Fibroblast of the conjunctiva (primary cell): Measurements from ENCODE around the gene C1orf52.
A peak's percentile ranks its signal among the peaks of the same experiment; 100 is the strongest.
"Not testable (repeated sequence)": the region's sequence is repeated elsewhere in the genome, so short reads cannot be mapped to it uniquely, and the experiment has no call there.

Source experiments
- DNase-seq: peaks from one replicate; pipeline ENCODE4 v3.0.0-alpha.2; 2010; ENCODE audit warnings: low read depth

Gene C1orf52

GRCh38 chr1:85277802-85278201, 18.3 kb upstream of the C1orf52 start:
- no peak for DNase-seq

DNA sequence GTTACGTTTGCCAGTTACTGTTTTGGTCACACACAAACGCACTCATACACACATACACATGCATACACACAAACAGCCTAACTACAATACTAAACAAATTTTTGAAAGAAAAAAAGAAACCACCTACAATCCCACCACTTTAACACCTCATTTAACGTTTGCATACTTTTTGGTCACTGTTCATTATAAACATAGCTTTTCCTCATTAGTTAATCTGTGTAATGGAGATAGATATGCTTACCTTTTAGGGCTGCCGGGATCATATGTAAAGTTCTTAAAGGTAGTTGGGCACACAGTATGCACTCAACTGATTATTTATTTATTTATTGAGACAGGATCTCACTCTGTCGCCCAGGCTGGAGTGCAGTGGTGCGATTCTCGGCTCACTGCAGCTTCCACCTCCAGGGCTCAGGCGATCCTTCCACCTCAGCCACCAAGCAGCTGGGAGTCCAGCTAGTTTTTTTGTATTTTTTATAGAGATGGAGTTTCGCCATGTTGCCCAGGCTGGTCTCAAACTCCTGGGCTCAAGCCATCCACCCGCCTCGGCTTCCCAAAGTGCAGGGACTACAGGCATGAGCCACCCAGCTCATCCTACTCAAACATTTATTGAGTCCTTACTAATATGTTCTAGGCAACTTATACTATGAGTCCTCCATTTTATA, 17.6 kb upstream of the C1orf52 start:
- no peak for DNase-seq

GRCh38 chr1:85276215-85276977, 16.9 kb upstream of the C1orf52 start, which contains the start of gene BCL10:
TSS of gene BCL10 (minus strand) at chr1:85276632. CDS start at chr1:85276352, 280 bp downstream.
- peak; percentile 98 for DNase-seq

- no peak for DNase-seq
These were observed 16.3 kb upstream of the C1orf52 start for GRCh38 chr1:85275701-85276214.

DNA sequence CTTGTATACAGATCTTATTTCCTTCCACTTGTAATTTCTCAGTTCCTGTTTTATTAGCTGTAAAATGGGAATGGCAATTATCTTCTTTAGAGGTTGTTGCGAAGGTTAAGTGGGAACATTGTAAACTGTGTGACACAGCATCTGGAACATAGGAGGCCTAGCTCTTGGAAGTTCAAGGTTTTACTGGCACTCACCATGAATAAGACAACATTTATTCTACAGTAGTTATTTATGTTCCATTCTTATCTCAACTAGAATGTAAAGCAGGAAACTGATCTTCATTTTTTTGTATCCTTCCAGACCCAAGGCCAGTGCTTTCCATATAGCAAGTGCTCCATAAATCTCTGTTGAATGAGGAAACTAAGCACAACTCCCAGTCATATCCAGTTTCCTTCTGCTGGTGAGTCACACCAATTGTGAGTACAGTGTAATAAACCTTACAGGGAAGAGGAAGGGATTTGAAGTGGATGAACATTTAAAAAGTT, 15.5 kb upstream of the C1orf52 start:
- DNase-seq: peak; percentile 64

- no peak for DNase-seq
These were observed 13.9 kb upstream of the C1orf52 start for GRCh38 chr1:85273397-85273796.

GRCh38 chr1:85268801-85269585, 9.5 kb upstream of the C1orf52 start:
- no peak for DNase-seq

DNA sequence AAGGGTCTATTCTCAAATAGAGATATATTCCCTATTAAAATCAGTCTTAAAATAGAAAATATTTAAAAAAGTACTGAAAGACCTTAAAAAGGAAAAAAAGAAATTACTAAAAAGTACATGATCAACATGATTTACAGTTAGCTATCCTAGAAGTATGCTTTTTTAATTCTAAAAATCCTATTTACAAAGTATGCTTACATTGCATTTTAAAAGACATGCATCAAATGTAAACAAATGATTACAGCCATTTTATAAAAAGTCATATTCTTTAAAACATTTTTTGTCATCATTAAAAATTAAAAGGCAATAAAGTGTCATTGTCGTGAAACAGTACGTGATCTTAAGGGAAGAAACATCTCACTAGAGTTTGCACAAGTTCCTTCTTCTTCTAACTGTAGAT, 7.9 kb upstream of the C1orf52 start:
- DNase-seq: no peak

- DNase-seq: no peak
These were observed 4.7 kb upstream of the C1orf52 start for GRCh38 chr1:85264150-85264549.

DNA sequence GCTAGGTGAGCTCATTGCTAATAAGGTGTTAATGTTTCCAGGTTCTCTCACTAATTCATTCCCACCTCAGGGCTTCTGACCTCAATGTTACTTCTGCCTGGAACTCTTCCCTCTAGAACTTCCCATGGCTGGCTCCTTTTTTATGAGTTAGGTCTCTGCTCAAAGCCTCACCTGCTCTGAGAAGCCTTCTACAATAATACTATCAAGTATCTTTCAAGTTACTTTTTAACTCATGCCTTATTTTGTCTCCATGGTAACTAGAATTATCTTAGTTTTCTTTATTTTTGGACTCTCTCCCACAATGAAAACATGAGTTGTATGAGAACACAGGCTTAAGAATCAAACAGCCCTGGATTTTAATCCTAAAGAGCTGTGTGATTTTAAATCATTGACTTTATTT, 3.5 kb upstream of the C1orf52 start:
- no peak for DNase-seq

GRCh38 chr1:85259912-85260274, 431 bp upstream of the C1orf52 start:
- peak; percentile 45 for DNase-seq

GRCh38 chr1:85258536-85259117, 835 bp downstream of the C1orf52 start:
- no peak for DNase-seq

DNA sequence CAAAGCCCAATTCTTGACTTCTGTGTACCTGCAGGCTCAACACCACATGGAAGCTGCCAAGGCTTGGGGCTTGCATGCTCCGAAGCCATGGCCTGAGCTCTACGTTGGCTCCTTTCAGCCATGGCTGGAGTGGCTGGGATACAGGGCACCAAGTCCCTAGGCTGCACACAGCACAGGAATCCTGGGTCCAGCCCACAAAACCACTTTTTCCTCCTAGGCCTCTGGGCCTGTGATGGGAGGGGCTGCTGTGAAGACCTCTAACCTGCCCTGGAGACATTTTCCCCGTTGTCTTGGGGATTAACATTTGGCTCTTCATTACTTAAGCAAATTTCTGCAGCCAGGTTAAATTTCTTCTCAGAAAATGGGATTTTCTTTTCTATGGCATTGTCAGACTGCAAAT, 10.4 kb downstream of the C1orf52 start:
- not testable (repeated sequence) for DNase-seq

DNA sequence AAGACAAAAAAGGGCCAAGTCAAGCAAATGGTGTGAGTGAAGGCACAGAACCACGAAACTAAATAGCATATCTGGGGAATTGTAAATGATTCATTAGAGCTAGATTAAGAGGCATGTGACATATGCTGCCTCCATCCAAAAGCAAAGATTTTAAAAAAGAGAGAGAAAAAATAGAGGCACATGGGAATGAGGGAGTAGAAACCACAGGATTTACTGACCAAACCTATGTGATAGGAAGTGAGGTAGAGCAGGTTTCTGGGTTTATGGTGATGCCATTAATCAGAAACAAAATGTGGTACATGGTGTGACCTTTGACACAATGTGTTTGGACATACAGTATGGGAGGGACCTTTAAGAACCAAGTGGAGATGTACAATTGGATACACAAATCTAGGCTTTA, 13.6 kb downstream of the C1orf52 start:
- no peak for DNase-seq

GRCh38 chr1:85245456-85245855, 14.0 kb downstream of the C1orf52 start:
- DNase-seq: no peak

GRCh38 chr1:85244271-85245061, 15.0 kb downstream of the C1orf52 start:
- DNase-seq: no peak

DNA sequence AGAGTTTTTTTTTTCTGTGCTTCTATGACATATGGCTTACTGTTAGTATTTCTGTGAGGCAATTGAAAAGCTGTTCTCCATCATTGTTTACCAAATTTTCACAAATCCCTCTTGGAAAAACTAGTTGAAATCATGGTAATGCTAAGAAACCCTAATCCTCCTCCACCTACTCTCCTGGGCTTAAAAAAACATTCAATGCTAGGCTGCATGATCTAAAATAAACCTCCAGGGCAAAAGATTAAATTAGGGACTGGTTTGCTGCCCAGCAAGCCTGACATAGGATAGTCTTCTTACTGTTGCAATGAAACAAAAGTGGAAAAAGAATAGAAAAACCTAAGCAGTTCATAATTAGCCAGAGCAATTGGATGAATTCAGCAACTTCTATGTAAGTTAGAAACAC, 16.1 kb downstream of the C1orf52 start:
- DNase-seq: peak; percentile 59

DNA sequence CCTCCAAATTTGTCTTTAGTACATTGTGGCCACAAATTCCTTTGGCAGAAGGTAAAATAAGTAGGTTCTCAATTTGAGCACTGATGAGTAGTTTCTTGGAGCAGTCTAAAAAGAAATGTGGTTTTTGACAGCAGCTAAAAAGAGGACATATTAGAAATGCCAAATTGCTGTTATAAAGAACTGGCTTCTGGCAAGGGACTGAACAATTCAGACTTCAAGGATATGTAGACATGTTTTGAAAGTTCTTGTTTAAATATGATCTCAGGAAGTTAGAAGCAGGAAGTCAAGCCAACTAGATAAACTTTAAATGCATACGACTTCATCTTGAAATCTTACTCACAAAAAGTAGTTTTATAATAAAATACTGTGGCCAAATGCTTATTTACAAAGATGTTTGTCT, 18.8 kb downstream of the C1orf52 start:
- no peak for DNase-seq

- no peak for DNase-seq
These were observed 19.3 kb downstream of the C1orf52 start for GRCh38 chr1:85240174-85240601.

GRCh38 chr1:85237613-85238012, 21.8 kb downstream of the C1orf52 start:
- DNase-seq: no peak

- no peak for DNase-seq
These were observed 29.0 kb downstream of the C1orf52 start for GRCh38 chr1:85230305-85230977.
